Stimulated activated CD8-positive, alpha-beta memory T cell treated with anti-CD3 and anti-CD28 coated beads, Interleukin-12 subunit alpha, Interleukin-12 subunit beta, amount 100 ng/mL, for 1 hour (primary cell): ENCODE measurements around the gene NUFIP2.
"Not testable (repeated sequence)": the region's sequence is repeated elsewhere in the genome, so short reads cannot be mapped to it uniquely, and the experiment has no call there.

Experiments used
- DNase-seq: peaks from one replicate; pipeline ENCODE4 v3.0.0-alpha.2; 2020; ENCODE audit warnings: low read depth

Gene NUFIP2

DNA sequence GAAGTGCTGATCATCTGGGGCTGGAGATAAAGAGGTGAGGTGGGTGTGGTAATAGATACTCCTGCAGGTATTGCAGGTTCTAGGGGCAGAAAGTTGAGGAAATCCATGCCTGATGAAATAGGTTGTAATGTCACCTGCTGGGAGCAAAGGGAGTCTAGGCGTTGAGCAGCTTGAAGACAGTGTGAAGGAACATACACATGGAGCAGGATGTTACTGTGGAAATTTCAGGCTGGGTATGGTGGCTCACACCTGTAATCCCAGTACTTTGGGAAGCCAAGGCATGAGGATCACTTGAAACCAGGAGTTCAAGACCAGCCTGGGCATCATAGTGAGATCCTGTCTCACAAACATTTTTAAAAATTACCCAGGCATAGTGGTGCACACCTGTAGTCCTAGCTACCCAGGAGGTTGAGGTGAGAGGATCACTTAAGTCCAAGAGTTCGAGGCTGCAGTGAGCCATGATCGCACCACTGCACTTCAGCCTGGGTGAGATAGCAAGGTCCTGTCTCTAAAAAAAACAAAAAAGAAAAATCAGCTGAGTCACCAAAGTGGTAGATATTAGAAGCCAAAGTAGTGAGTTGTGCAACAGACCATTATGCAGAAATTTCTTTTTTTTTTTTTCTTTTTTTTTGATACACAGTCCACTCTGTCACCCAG, 56.3 kb downstream of the NUFIP2 start:
- DNase-seq: no peak

DNA sequence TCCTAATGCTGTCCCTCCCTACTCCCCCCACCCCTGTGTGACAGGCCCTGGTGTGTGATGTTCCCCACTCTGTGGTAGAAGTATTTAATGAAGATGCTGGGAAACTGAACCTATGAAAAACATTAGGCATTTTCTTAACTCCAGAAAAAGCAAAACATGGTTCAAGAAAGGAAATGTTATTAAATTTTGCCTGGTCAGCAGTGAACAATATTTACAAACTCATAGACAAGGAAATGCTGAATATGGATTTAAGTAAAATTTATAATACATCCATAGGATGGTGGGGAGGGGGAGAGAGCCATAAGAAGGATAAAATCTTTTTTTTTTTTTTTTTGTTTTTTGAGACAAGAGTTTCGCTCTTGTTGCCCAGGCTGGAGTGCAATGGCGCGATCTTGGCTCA, 58.0 kb downstream of the NUFIP2 start:
- no peak for DNase-seq

DNA sequence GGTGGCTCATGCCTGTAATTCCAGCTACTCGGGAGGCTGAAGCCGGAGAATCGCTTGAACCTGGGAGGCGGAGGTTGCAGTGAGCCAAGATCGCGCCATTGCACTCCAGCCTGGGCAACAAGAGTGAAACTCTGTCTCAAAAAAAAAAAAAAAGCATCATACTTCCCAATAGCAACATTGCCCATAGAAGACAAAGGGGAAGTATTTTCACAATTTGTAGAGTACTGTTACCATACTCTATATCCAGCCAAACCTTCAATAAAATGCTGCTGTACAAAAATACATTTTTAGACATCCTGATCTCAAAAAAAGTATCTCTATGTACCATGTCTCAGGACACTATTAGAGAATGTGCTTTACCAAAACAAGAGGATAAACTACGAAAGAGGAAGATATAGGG, 59.0 kb downstream of the NUFIP2 start:
- DNase-seq: not testable (repeated sequence)

DNA sequence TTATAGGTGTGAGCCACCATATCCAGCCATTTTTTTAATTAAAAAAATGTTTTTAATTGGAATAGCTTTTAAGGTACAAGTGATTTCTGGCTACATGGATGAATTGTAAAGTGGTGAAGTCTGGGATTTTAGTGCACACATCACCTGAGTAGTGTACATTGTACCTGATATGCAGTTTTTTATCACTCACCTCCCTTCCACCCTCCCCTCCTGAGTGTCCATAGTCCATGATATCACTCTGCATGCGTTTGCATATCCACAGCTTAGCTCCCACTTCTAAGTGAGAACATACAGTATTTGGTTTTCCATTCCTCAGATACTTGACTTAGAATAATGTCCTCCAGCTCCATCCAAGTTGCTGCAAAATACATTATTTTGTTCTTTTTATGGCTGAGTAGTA, 60.6 kb downstream of the NUFIP2 start:
- no peak for DNase-seq

DNA sequence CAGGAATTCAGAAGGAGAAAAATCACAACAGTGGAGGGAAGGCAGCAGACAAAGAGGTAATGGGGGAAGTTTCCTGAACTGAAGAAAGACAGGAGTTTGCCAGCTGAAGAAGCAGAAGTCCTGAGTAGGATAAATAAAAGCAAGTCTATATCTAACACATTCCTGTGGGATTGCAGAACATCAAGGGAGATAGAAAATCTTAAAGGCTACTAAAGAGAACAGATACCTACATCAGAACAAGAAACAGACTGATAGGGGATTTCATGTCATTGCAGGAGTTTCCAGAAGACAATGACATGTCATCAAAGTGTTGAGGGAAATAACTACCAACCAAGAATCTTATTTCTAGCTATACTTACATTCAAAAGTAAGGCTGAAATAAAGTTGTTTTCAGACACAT, 68.6 kb downstream of the NUFIP2 start:
- DNase-seq: no peak

DNA sequence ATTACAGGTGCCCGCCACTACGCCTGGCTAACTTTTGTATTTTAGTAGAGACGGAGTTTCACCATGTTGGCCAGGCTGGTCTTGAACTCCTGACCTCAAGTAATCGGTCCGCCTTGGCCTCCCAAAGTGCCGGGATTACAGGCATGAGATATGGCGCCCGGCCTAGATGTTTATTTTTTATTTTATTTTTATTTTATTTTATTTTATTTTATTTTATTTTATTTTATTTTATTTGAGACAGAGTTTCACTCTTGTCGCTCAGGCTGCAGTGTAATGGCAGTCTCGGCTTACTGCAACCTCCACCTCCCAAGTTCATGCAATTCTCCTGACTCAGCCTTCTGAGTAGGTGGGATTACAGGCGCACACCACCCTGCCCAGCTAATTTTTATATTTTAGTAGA, 72.6 kb downstream of the NUFIP2 start:
- DNase-seq: not testable (repeated sequence)

DNA sequence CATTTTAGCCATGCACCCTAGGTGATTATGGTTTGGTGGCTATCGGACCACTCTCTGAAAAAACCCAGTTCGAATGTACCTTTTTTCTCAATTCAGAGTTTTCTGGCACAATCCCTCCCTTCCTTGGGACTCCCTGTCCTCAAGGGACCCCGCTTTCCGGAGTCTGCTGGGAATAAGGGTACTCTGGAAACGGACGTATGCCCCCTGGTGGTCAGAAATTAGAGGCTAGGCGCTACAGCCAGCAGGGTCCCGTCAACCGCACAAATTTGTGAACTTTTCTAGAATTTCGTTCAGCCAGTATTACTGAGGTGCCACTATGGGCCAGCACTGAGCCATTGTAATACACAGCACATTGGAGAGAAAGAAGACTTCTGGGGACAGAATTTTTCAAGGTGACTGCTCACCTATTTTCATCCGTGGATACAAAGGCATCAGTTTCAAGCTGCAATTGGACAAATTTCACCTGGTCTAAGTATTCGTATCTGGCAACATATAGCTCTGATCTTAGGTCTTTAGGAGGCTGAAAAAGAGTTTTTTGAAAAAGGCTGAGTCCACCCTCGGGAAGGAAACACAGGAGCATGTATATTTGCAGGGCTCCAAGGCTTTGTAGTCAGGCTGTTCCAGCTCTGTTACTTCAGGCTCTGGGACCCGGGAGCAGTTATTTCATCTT, 74.4 kb downstream of the NUFIP2 start:
- peak; percentile 52 for DNase-seq

DNA sequence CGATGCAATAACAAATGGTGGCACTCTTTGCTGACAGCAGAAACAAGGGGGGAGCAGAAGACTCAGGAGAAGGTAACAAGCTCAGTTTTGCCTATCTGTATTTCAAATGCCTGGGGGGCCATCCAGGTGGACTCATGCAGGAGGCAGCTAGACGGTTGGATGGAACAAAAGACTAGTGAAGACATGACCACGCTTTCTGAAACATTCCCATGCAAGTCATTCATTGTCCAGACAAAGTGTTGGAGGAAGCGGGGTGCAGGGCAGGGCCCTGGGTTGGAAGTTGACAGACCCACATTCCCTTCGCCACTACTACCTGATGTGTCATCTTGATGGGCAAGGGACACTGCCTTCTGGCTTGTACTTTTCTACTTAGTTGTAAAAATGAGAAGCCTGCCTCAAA, 77.1 kb downstream of the NUFIP2 start:
- DNase-seq: no peak

DNA sequence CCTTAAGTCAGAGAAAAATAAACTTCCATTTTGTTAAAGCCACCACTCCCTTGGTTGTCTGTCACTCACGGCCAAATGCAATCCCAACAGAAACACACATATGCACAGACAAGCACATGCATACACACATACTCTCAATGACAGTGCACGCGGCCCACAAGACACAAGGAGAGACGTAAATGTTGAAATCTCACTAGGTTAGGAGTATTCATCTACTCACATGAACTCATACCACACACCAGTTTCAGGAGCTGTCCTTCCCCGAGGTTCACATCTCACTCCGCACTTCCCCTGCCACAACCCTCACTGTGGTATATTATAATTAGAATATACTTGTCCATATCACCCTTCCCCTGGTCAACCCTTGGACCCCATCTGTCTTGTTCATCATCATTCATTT, 77.8 kb downstream of the NUFIP2 start:
- no peak for DNase-seq

DNA sequence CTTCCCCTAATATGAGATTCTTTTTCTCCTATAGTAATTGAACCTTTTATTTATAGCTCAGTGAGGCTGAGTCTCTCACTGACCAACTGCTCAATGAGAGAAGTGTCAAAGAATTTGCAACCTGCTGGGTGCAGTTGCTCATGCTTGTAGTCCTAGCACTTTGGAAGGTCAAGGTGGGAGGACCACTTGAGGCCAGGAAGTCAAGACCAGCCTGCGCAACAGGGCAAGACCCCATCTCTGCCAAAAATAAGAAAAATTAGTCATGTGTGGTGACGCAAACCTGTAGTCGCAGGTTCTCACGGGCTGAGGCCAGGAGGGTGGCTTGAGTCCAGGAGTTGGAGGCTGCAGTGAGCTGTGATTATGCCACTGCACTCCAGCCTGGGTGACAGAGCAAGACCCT, 78.2 kb downstream of the NUFIP2 start:
- no peak for DNase-seq

DNA sequence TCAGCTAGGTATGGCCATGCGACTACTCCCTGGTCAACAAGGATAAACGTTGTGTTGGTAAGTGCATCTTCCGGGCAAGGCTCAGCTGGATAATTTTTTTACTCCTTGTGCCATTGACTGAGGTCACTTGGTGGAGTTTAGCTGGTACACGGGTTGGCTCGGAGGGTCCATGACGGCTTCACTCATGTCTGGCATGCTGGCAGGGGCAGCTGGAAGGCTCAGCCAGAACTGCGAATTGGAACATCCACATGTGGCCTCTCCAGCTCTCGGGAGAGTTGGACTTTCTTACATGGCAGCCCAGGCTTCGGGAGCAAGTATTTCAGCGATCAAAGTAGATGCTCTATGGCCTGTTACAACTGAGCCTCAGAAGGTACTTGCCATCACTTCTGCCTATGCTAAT, 78.8 kb downstream of the NUFIP2 start:
- no peak for DNase-seq

DNA sequence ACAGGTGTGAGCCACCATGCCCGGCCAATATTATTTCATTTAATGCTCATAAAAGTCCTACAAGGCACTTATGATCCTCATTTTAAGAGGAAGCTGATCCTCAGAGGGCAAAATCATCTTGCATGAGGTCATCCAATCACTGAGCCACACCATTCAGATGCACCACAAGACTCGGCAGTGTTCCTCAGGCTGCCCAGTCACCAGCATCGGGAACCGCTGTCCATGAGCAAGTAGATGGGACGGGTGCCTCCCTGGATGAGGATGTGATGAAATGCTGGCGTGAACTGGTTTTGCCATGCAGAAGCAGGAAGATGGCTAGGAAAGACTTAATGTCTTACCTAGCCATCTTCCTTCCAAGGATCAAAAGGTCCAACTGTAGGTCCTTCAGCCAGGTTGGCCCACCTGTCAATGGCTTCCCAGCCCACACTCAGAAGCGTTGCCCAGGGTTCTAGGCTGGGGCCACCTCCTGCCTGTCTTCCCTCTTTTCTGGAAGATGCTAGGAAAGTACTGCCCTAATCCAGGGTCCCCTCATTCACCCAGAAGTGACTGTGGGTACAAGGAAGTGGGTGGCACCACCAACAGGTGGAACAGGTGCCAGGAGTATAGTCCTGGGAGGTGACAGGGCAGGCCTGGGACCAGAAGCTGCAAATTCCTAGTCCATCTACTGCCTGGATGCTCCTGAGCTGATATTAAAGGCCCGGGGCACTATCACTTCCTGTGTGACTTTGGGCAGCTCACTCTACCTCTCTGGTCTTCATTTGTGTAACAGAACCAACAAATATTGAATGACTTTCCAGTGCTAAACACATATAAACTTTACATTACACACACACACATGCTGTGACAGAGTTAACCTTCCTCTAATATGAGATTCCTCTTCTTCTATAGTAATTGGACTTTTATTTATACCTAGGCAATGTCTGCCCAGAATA, 79.5 kb downstream of the NUFIP2 start:
- no peak for DNase-seq

DNA sequence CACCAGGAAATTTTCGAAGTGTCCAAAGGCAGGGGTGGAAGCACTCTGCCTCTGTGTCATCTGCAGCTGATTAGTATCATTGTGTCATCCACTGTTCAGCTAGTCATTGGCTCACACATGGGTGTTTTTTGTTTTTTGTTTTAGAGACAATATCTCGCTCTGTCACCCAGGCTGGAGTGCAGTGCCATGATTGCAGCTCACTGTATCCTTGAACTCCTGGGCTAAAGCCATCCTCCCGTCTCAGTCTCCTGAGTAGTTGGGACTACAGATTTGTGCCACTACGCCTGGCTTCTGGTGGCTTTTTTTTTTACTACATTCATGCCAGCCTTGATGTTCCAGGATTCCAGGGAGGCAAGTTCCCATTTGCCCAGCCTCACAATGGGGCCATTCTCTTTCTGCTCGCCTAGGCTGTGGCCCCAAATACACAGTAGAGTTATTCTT, 81.2 kb downstream of the NUFIP2 start:
- DNase-seq: no peak

DNA sequence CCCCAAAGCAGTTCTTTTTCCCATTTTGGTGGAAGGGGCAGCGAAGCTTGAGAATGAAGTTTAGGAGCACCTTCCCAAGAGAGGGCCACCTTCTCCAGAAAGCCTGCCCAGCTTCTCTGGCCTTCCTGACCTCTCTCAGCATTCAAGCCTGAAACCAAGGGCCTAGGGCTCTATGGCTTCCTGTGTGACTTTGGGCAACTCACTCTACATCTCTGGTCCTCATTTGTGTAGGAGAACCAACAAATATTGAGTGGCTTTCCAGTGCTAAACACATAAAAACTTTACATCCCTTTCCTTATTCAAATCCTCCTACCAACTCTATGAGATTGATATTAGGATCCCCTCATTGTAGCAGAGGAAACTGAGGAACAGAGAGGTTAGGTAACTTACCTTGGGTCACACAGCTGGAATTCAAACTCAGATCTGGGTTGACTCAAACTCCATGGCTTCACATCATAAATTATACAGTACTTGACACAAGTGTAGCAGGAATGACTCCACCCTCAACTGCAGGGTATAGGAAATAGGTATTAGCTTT, 81.8 kb downstream of the NUFIP2 start:
- no peak for DNase-seq

DNA sequence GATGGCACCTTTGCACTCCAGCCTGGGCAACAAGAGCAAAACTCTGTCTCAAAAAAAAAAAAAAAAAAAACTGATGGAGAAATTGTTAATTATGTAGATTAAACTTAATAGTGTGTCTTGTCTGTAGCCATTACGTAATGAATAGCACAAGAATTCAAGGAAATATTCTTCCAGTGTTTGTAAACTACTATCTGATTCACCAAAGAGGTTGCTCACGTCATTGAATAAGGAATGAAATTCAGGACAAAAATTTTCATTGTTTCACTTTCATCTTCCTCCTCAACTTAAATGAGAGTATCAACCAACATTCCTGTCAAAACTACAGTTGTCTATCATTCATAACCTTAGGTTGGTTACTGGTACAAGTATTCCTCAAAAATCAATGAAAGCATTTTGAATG, 83.1 kb downstream of the NUFIP2 start:
- DNase-seq: no peak

DNA sequence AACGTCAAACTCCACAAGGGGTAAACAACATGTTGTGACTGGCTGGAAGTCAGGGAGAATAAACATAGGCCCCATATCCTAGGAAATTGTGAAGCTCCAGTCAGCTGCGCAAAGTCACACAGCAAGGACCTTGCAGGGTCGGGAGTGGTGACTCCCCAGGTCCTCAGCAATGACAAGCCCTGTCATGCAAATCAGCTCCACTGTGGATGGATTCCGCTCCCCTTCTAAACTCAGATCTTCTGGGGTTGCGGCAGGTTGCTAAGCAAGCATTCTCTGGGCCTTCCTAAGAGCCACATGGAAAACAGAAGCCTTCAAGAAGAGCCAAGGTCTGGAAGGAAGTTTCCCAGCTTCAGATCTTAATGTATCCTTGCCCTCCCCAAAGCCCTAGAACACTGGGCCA, 84.9 kb downstream of the NUFIP2 start:
- DNase-seq: no peak

DNA sequence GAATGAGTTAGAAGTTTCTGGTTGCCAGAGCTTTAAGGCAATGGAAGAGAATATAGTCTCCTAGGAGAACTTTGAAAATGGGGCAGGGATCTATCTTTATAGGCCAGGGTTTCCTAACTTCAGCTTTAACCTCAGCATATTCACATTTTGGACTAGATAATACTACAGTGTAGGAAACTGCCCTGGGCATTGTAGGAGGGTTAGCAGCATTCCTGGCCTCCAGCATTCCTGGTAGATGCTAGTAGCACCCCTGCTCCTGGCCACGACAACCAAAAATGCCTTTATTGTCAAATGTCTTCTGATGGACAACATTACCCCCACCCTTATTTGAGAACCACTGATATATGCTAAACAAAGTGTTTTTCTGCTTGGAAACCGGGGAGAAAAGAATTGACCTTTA, 86.0 kb downstream of the NUFIP2 start:
- no peak for DNase-seq
